ENCODE results near the gene CALD1. TPM values are rescaled to one million over a fixed set of nuclear protein-coding genes. Genes with fewer than 3 reads are reported as not detected.

The CALD1 gene
- total RNA-seq, 1 donor from 2014 or later = 169 TPM

DNA sequence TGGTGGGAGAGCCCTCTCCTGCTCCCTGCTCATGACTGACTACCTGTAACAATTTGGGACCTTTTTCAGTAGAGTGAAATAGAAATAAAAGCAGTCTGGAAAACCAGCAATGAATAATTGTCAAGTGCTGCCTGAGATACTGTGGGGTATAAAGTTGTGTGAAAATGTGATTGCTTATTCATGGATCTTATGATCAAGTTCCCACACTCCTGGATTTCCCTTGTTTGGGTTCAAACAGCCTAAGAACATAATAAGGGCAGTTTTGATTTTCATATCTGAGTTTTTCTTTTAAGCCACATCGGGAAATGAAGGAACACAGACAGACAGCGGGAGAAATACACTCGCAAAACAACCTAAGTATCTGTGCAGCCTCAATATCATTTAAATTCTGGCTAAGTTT lies 52.9 kb downstream of the CALD1 start:
- Mint-ChIP-seq H3K4me1 (ENCODE audit: unreplicated experiment) (peaks cover 14% of the 10 kb centered on the region), H3K9me3 (no peaks in the 10 kb centered on the region), H3K36me3 (peaks cover 10% of the 10 kb centered on the region), H3K27ac (no peak overlapping the region), H3K4me3 (no peak overlapping the region), H3K27me3 (no peaks in the 10 kb centered on the region)
- no peak for DNase-seq (ENCODE audit: extremely low spot score, unreplicated experiment)
- TF ChIP-seq, protein P1, sequence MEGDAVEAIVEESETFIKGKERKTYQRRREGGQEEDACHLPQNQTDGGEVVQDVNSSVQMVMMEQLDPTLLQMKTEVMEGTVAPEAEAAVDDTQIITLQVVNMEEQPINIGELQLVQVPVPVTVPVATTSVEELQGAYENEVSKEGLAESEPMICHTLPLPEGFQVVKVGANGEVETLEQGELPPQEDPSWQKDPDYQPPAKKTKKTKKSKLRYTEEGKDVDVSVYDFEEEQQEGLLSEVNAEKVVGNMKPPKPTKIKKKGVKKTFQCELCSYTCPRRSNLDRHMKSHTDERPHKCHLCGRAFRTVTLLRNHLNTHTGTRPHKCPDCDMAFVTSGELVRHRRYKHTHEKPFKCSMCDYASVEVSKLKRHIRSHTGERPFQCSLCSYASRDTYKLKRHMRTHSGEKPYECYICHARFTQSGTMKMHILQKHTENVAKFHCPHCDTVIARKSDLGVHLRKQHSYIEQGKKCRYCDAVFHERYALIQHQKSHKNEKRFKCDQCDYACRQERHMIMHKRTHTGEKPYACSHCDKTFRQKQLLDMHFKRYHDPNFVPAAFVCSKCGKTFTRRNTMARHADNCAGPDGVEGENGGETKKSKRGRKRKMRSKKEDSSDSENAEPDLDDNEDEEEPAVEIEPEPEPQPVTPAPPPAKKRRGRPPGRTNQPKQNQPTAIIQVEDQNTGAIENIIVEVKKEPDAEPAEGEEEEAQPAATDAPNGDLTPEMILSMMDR (conservative IDR thresholded peaks at IDR 0.05) = no peak

DNA sequence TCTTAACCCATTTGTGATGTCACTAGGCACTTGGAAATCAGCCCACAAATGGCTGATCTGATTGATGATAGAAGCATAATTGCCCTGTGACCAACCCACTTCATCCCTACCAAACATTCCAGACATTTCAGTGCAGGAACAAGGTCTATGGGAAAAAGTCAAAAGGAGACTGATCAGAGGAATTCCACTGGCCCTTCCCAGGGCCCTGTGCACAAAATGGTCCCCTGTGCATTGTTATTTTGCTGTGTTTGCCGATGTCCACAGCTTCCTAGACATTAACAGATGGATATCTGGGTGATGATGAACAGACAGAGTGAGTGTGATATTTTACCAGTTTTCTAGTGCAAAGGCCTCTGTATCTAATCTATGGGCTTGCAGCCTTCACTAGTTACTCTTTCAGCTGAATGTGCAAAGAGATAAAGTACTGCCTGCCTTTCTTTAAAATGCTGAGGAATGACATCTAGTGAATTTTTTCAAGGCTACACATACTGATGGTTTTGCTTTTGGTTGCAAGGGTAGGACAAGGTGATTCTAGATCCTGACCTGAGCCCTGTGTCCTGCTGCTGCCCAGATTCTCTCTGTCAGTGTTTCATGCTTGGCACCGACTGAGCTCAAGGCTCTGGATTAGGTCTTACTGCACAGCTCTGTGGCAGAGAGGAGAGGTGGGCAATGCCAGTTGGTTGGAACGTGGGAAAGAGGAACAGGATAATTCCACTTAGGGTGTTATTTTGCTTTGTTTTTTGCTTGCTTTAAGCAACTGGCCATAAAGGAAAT lies 55.4 kb downstream of the CALD1 start:
- peaks cover 8% of the 10 kb centered on the region for H3K4me1 Mint-ChIP-seq (ENCODE audit: unreplicated experiment)
- H3K27ac Mint-ChIP-seq = peak overlapping the region; percentile 72
- TF ChIP-seq, protein P1 (conservative IDR thresholded peaks at IDR 0.05) = no peak
- peak overlapping the region; percentile 8 for H3K4me3 Mint-ChIP-seq
- H3K36me3 Mint-ChIP-seq = peaks cover 10% of the 10 kb centered on the region
- no peaks in the 10 kb centered on the region for H3K27me3 Mint-ChIP-seq
- DNase-seq (ENCODE audit: extremely low spot score, unreplicated experiment) = no peak
- no peaks in the 10 kb centered on the region for H3K9me3 Mint-ChIP-seq

DNA sequence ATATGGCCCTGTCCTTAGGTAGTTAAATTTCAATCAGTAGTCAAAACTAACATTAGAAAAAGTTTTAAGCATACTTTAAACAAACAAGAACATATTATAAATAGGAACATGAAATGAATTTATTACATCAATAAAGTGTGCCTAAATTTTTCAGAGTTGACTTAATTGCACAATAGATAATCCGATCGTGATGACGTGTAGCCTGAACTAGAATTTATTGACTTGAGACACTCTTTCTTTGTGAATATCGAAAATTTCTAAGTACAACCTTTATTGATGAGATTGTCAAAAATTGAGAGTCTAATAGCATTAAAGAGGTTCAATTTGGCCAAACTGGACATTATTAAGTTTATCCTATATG lies 56.0 kb downstream of the CALD1 start:
- peaks cover 10% of the 10 kb centered on the region for H3K36me3 Mint-ChIP-seq
- no peak overlapping the region for H3K27ac Mint-ChIP-seq
- peaks cover 8% of the 10 kb centered on the region for H3K4me1 Mint-ChIP-seq (ENCODE audit: unreplicated experiment)
- H3K4me3 Mint-ChIP-seq = no peak overlapping the region
- no peak for DNase-seq (ENCODE audit: extremely low spot score, unreplicated experiment)
- H3K27me3 Mint-ChIP-seq = no peaks in the 10 kb centered on the region
- no peaks in the 10 kb centered on the region for H3K9me3 Mint-ChIP-seq
- TF ChIP-seq, protein P1 (conservative IDR thresholded peaks at IDR 0.05) = no peak

DNA sequence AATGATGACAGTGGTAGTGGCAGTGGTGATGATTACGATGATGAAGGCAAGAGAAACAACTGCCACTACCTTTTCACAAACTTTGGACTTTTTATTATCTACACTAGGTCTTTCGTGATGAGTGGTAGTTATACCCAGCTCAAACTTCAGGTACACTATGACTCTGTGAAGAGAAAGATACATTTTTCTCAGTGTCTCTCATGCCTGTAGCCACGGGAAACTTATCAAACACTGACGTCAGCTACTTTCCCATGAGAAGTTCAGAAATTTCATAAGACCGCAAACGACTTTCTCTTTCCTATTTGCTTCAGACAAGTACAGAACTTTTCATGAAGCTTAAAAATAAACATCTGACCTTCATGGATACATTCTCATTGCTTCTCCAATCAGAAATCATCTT lies 57.0 kb downstream of the CALD1 start:
- Mint-ChIP-seq H3K4me1 (ENCODE audit: unreplicated experiment) (peaks cover 8% of the 10 kb centered on the region), H3K27ac (no peak overlapping the region), H3K36me3 (peaks cover 15% of the 10 kb centered on the region), H3K27me3 (no peaks in the 10 kb centered on the region), H3K4me3 (no peak overlapping the region), H3K9me3 (no peaks in the 10 kb centered on the region)
- no peak for DNase-seq (ENCODE audit: extremely low spot score, unreplicated experiment)
- TF ChIP-seq, protein P1 (conservative IDR thresholded peaks at IDR 0.05) = no peak

DNA sequence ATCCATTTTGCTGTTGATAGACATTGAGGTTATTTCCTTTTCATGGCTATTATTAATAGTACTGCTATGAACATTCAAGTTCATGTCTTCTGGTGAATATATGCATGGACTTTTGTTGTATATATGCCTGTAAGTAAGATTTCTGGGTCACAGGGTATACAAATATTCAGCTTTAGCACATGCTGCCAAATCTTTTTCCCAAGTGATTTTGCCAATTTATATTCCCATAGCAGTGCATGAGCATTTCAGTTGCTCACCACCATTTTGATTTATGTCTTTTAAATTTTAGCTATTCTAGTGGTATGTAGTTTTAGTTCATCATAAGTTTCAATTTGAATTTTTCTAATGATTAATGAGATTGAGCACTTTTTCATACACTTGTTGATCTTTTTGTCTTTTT lies 59.9 kb downstream of the CALD1 start:
- TF ChIP-seq, protein P1 (conservative IDR thresholded peaks at IDR 0.05) = no peak
- H3K27ac Mint-ChIP-seq = no peak overlapping the region
- no peak overlapping the region for H3K4me3 Mint-ChIP-seq
- peaks cover 16% of the 10 kb centered on the region for H3K4me1 Mint-ChIP-seq (ENCODE audit: unreplicated experiment)
- H3K27me3 Mint-ChIP-seq = no peaks in the 10 kb centered on the region
- DNase-seq (ENCODE audit: extremely low spot score, unreplicated experiment) = no peak
- no peaks in the 10 kb centered on the region for H3K9me3 Mint-ChIP-seq
- peaks cover 24% of the 10 kb centered on the region for H3K36me3 Mint-ChIP-seq
